Peyer's patch (tissue), 4 donors: ENCODE measurements around the gene SCFD1.

Experiments
- CTCF ChIP-seq, 6 experiments: fragments of 450-650 bp in 4 of 6; fragments of 200-600 bp in 2 of 6; sonication (generic) in 1 of 6; IDR thresholded peaks; one replicate each; pipeline ENCODE4 v1.5.1; 2017 to 2019; ENCODE audit warnings: antibody characterized with exemption in 6 of 6, mild to moderate bottlenecking in 3 of 6, moderate library complexity in 1 of 6
- POLR2A ChIP-seq, 2 donors: fragments of 450-650 bp; IDR thresholded peaks; one replicate each; pipeline ENCODE4 v1.5.1; 2017; ENCODE audit warnings: antibody characterized with exemption in 2 of 2, mild to moderate bottlenecking in 2 of 2, moderate library complexity in 2 of 2

- no peak for TF ChIP-seq POLR2A (IDR thresholded peaks at IDR 0.05)
- TF ChIP-seq CTCF (IDR thresholded peaks at IDR 0.05) = no peak
These were observed 131.3 kb downstream of the SCFD1 start for GRCh38 chr14:30753452-30753851.
